Measurements from ENCODE around the gene OR52A1. TPM values are rescaled to one million over a fixed set of nuclear protein-coding genes. Genes with fewer than 3 reads are reported as not detected.

The OR52A1 gene
- total RNA-seq (not detected), polyA plus RNA-seq (ENCODE audit: insufficient read length in 6 of 6) (under 1 TPM; 0.02 to 0.03 (median 0.03) TPM)
- long read RNA-seq, donor 1 = 0 reads
- long read RNA-seq, donor 2 = 0 reads
- long read RNA-seq, donor 3 = 0 reads
- long read RNA-seq, donor 4 = 0 reads
- long read RNA-seq, donor 5 = 0 reads
- long read RNA-seq, donor 6 = 0 reads
- long read RNA-seq, donor 7 = 0 reads
- long read RNA-seq, donor 8 = 0 reads
- long read RNA-seq, donor 9 = 0 reads
- long read RNA-seq, donor 10 = 0 reads
- long read RNA-seq, donor 11 = 0 reads
- long read RNA-seq, donor 12 = 0 reads

DNA sequence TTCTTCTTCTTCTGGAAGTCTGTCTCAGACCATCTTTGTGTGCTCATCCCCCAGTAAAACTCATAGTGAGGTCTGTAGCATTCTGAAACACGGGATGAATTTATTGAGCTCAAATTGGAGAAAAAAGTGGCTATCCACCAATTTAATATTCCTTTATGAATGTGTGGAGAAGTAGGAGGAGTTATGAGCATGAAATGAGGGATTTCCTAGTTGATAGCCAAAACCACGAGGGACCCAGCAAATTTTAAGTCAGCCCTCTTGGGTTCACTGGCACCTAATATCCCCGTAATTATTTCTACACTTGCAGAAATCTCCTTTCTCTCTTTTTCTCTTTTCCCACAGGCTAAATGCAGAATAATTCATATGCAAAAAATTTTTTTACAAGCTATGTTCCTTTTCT, at the start of gene OR52A1:
TSS of gene OR52A1 (minus strand) at position 101 of the 400 bp plus-strand sequence. CDS start 2,388 bp downstream, outside the sequence.
- Histone ChIP-seq H3K36me3 (no peaks in the 10 kb centered on the region), H3K4me1 (no peaks in the 10 kb centered on the region), H3K9me3 (no peaks in the 10 kb centered on the region), H3K4me3 (no peak within 1 kb of the TSS), H3K27ac (no peak within 1 kb of the TSS), H3K27me3 (no peaks in the 10 kb centered on the region)
- intact Hi-C loops (cut with DNase I) = no loop called here
- DNase-seq (no peak), ATAC-seq (no peak)
- TF ChIP-seq, protein P1, sequence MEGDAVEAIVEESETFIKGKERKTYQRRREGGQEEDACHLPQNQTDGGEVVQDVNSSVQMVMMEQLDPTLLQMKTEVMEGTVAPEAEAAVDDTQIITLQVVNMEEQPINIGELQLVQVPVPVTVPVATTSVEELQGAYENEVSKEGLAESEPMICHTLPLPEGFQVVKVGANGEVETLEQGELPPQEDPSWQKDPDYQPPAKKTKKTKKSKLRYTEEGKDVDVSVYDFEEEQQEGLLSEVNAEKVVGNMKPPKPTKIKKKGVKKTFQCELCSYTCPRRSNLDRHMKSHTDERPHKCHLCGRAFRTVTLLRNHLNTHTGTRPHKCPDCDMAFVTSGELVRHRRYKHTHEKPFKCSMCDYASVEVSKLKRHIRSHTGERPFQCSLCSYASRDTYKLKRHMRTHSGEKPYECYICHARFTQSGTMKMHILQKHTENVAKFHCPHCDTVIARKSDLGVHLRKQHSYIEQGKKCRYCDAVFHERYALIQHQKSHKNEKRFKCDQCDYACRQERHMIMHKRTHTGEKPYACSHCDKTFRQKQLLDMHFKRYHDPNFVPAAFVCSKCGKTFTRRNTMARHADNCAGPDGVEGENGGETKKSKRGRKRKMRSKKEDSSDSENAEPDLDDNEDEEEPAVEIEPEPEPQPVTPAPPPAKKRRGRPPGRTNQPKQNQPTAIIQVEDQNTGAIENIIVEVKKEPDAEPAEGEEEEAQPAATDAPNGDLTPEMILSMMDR (IDR thresholded peaks at IDR 0.05) = no peak

DNA sequence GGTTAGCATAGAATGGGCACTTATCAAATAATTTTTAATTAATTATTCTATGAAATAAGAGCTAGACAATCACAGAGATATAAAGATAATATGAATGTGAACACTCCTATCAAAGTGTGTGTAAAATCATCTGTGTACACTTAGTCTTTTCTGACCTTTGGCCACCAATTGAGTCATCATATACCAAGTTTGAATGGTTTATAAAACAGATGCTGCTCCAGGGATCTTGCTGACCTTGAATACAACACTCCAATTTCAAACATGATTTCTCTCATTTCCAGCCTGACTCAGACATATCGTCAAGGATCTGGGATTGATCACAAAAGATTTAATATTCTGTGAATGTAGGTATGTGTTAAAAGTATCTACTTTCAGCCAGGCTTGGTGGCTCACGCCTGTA, 48.8 kb upstream of the OR52A1 start:
- DNase-seq = no peak
- TF ChIP-seq, protein P1 (IDR thresholded peaks at IDR 0.05) = no peak
- H3K36me3 ChIP-seq = no peaks in the 10 kb centered on the region
- H3K4me3 ChIP-seq = no peak overlapping the region
- H3K9me3 ChIP-seq = no peaks in the 10 kb centered on the region
- no peak for ATAC-seq
- no peaks in the 10 kb centered on the region for H3K4me1 ChIP-seq
- H3K27ac ChIP-seq = no peak overlapping the region
- no peaks in the 10 kb centered on the region for H3K27me3 ChIP-seq
- intact Hi-C loops (cut with DNase I) = no loop called here

DNA sequence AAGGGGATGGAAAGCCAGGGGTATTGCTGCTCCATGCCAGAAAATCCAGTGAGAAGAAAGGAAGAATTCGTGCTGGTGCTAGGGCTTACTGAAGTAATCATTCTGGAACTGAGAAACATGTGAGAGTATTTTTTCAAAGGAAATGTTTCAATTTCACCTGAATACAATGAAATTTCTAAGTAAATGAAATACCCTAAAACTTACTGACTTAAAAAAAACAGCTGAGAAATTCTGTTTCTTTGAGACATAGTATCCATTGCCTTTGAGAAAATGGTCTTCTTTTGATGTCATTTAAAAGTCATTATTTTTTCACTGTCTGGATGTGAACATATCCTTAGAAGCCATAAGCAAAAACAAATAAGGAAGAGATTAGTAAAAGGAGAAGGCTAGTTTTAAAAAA, 46.0 kb upstream of the OR52A1 start, which contains the start of gene OR51V1:
TSS of gene OR51V1 (minus strand) at position 101 of the 400 bp plus-strand sequence. CDS start at position 101, 0 bp downstream.
- no peaks in the 10 kb centered on the region for H3K27me3 ChIP-seq
- ATAC-seq (no peak), DNase-seq (no peak)
- intact Hi-C loops (cut with DNase I) = no loop called here
- TF ChIP-seq, protein P1 (IDR thresholded peaks at IDR 0.05) = no peak
- H3K27ac ChIP-seq = no peak within 1 kb of the TSS
- H3K4me3 ChIP-seq = no peak within 1 kb of the TSS
- H3K36me3 ChIP-seq = no peaks in the 10 kb centered on the region
- no peaks in the 10 kb centered on the region for H3K4me1 ChIP-seq
- H3K9me3 ChIP-seq = no peaks in the 10 kb centered on the region

DNA sequence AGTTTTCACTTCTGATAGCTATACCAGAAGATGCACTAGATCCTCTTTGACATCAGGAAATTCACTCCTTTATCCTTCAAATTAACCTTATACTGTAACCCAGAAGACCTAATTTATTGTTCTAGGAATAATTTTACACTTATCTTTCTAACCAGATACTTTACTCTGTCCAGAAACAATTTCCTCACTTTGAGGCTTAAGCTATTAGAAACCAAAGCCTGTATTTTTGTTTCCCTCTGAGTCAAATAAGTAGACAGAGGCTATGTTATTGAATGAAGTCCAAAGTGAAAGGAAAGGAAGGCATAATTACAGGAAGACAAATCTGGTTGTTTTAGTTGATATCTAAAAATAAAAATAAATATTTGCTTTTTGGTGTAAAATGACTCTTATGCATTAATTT, 43.7 kb upstream of the OR52A1 start:
- Histone ChIP-seq H3K27me3 (no peaks in the 10 kb centered on the region), H3K4me1 (no peaks in the 10 kb centered on the region), H3K27ac (no peak overlapping the region), H3K36me3 (no peaks in the 10 kb centered on the region), H3K4me3 (no peak overlapping the region), H3K9me3 (no peaks in the 10 kb centered on the region)
- intact Hi-C loops (cut with DNase I) = no loop called here
- ATAC-seq (no peak), DNase-seq (no peak)
- TF ChIP-seq, protein P1 (IDR thresholded peaks at IDR 0.05) = no peak

DNA sequence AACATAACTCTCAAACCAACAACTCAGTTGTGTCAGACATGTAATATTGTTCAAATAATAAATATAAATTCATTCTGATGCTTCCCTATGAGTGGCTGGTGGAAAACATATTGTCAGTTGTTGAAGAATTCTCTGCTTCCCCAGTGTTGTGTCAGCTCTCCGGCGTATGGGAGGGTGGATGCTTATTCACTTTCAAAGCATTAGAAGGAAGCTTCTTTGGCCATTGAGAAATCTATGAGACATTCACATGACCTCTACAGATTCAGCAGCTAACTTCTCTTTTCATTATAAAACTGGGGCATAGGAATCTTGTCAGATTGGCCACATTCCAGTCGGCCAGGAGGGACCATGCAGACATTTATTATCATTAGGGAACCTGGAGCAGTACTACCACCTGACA, 43.0 kb upstream of the OR52A1 start:
- TF ChIP-seq, protein P1 (IDR thresholded peaks at IDR 0.05) = no peak
- DNase-seq = no peak
- Histone ChIP-seq H3K9me3 (no peaks in the 10 kb centered on the region), H3K27ac (no peak overlapping the region), H3K27me3 (no peaks in the 10 kb centered on the region), H3K36me3 (no peaks in the 10 kb centered on the region), H3K4me3 (no peak overlapping the region), H3K4me1 (no peaks in the 10 kb centered on the region)
- intact Hi-C loops (cut with DNase I) = no loop called here
- ATAC-seq = no peak

Measured in left lung (tissue), 14 donors.